Loucy (cell line): ENCODE data around the gene GRIN2A.

Experiments
- H2AFZ ChIP-seq: fragments of 200-600 bp; sonication (generic); 2 replicates; pipeline ENCODE4 v1.6.0; 2016; ENCODE audit warnings: antibody characterized with exemption, mild to moderate bottlenecking, low read length, moderate library complexity
- H3F3A ChIP-seq: fragments of 200-600 bp; 2 replicates; pipeline ENCODE4 v1.6.0; 2016; ENCODE audit warnings: antibody characterized with exemption, low read depth, mild to moderate bottlenecking
- H3K27me3 ChIP-seq: fragments of 200-600 bp; sonication (generic); 2 replicates; pipeline ENCODE4 v1.6.1; 2014; ENCODE audit warnings: low read length, mild to moderate bottlenecking; ENCODE audit not compliant: insufficient read depth, poor library complexity, severe bottlenecking
- H3K36me3 ChIP-seq: fragments of 200-600 bp; sonication (generic); 2 replicates; pipeline ENCODE4 v1.6.1; 2016; ENCODE audit warnings: low read length; ENCODE audit not compliant: insufficient read depth
- H3K4me1 ChIP-seq: fragments of 200-600 bp; sonication (generic); 2 replicates; pipeline ENCODE4 v1.5.1; 2014; ENCODE audit warnings: low read length, mild to moderate bottlenecking; ENCODE audit not compliant: insufficient read depth, poor library complexity, severe bottlenecking
- H3K4me2 ChIP-seq: fragments of 200-600 bp; sonication (generic); 2 replicates; pipeline ENCODE4 v1.6.0; 2014; ENCODE audit warnings: antibody characterized with exemption, low read length, low read depth, mild to moderate bottlenecking; ENCODE audit not compliant: poor library complexity, severe bottlenecking
- H3K4me3 ChIP-seq: fragments of 200-600 bp; sonication (generic); 2 replicates; pipeline ENCODE4 v1.5.1; 2014; ENCODE audit warnings: low read length, mild to moderate bottlenecking, mixed read lengths; ENCODE audit not compliant: poor library complexity, severe bottlenecking
- H3K79me2 ChIP-seq: fragments of 200-600 bp; sonication (generic); 2 replicates; pipeline ENCODE4 v1.6.1; 2014; ENCODE audit warnings: low read length; ENCODE audit not compliant: insufficient read depth
- H3K9ac ChIP-seq: fragments of 200-600 bp; sonication (generic); 2 replicates; pipeline ENCODE4 v1.6.0; 2014; ENCODE audit warnings: mild to moderate bottlenecking, low read depth, low read length, moderate library complexity; ENCODE audit not compliant: poor library complexity, severe bottlenecking
- H3K9me2 ChIP-seq: fragments of 200-600 bp; sonication (generic); replicated peaks from 2 replicates; pipeline ENCODE4 v1.6.1; 2016; ENCODE audit warnings: low read depth, low read length, mixed read lengths
- H3K9me3 ChIP-seq: fragments of 200-600 bp; sonication (generic); 2 replicates; pipeline ENCODE4 v1.6.1; 2014; ENCODE audit warnings: mild to moderate bottlenecking, antibody characterized with exemption, low read length, low read depth; ENCODE audit not compliant: insufficient read depth
- H4K20me1 ChIP-seq: fragments of 200-600 bp; sonication (generic); 2 replicates; pipeline ENCODE4 v1.6.0; 2014; ENCODE audit warnings: antibody characterized with exemption, low read length, mild to moderate bottlenecking; ENCODE audit not compliant: insufficient read depth, poor library complexity, severe bottlenecking
- EZH2phosphoT487 ChIP-seq: fragments of 200-600 bp; IDR thresholded peaks from 2 replicates; pipeline ENCODE4 v1.6.1; 2018; ENCODE audit warnings: antibody characterized with exemption, mild to moderate bottlenecking, moderate library complexity, borderline replicate concordance
- TF ChIP-seq, protein P1 (sequence below): fragments of 200-600 bp; sonication (generic); conservative IDR thresholded peaks from 2 replicates; pipeline ENCODE4 v1.5.1; 2014; ENCODE audit warnings: mild to moderate bottlenecking, antibody characterized with exemption, low read length

The GRIN2A gene

DNA sequence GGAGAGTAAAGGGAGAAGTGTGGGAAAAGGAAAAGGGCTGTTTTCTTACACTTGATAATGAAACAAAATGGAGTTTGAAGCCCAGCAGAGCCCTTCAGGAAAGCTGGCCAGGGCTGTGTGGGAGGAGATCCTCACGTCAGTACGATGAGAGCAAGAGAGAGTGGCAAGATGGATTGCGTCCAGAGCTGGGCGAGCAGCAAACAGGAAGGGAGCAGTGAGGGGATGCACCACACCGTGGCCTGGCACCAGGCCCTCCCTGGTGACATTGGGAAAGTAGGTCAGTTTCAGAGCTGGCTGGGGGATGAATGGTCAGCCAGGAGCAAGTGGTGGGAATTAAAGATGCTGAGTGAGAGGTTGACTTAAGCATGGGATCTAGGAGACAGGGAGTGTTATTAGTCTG, 273.6 kb downstream of the GRIN2A start:
- Histone ChIP-seq H2AFZ (no peak overlapping the region), H3K4me1 (no peaks in the 10 kb centered on the region), H3F3A (no peaks in the 10 kb centered on the region), H3K27me3 (no peaks in the 10 kb centered on the region), H4K20me1 (no peaks in the 10 kb centered on the region), H3K4me2 (no peak overlapping the region), H3K4me3 (no peak overlapping the region), H3K9me3 (no peaks in the 10 kb centered on the region), H3K79me2 (no peaks in the 10 kb centered on the region), H3K36me3 (no peaks in the 10 kb centered on the region), H3K9ac (no peak overlapping the region), H3K9me2 (no peaks in the 10 kb centered on the region)
- TF ChIP-seq, protein P1, sequence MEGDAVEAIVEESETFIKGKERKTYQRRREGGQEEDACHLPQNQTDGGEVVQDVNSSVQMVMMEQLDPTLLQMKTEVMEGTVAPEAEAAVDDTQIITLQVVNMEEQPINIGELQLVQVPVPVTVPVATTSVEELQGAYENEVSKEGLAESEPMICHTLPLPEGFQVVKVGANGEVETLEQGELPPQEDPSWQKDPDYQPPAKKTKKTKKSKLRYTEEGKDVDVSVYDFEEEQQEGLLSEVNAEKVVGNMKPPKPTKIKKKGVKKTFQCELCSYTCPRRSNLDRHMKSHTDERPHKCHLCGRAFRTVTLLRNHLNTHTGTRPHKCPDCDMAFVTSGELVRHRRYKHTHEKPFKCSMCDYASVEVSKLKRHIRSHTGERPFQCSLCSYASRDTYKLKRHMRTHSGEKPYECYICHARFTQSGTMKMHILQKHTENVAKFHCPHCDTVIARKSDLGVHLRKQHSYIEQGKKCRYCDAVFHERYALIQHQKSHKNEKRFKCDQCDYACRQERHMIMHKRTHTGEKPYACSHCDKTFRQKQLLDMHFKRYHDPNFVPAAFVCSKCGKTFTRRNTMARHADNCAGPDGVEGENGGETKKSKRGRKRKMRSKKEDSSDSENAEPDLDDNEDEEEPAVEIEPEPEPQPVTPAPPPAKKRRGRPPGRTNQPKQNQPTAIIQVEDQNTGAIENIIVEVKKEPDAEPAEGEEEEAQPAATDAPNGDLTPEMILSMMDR, result no peak
- TF ChIP-seq EZH2phosphoT487, result no peak

- Histone ChIP-seq H3K27me3 (no peaks in the 10 kb centered on the region), H3K9me2 (no peaks in the 10 kb centered on the region), H3K36me3 (no peaks in the 10 kb centered on the region), H3K79me2 (no peaks in the 10 kb centered on the region), H3K4me3 (no peak overlapping the region), H3F3A (no peaks in the 10 kb centered on the region), H3K9ac (no peak overlapping the region), H4K20me1 (no peaks in the 10 kb centered on the region), H3K9me3 (no peaks in the 10 kb centered on the region), H3K4me1 (no peaks in the 10 kb centered on the region), H3K4me2 (no peak overlapping the region), H2AFZ (no peak overlapping the region)
- TF ChIP-seq, protein P1, result no peak
These were observed 274.5 kb downstream of the GRIN2A start for GRCh38 chr16:9907752-9908151.

DNA sequence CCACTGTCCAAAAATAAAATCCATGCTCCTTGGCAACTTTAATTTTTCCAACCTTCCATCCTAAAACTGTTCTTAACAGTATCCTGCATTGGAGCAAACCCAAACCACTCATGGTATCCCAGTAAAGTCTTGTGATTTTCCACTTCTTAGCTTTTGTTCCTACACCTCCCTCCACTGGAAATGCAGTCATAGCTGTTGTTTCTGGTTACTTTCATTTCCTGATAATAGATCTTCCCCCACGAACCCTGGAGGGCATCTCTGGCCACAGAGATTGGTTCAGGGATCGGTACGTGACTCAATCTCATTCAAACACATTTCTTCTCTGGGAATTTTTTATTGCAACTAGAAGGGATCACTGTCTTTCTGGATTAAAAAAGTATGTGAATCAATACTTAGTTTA, 276.0 kb downstream of the GRIN2A start:
- no peaks in the 10 kb centered on the region for H3F3A ChIP-seq
- TF ChIP-seq EZH2phosphoT487, result no peak
- TF ChIP-seq, protein P1, result no peak
- H3K4me3 ChIP-seq, result no peak overlapping the region
- H3K4me2 ChIP-seq, result no peak overlapping the region
- no peaks in the 10 kb centered on the region for H3K27me3 ChIP-seq
- H4K20me1 ChIP-seq, result no peaks in the 10 kb centered on the region
- no peaks in the 10 kb centered on the region for H3K79me2 ChIP-seq
- H3K9me2 ChIP-seq, result no peaks in the 10 kb centered on the region
- H3K9ac ChIP-seq, result no peak overlapping the region
- no peaks in the 10 kb centered on the region for H3K4me1 ChIP-seq
- H3K9me3 ChIP-seq, result no peaks in the 10 kb centered on the region
- H2AFZ ChIP-seq, result no peak overlapping the region
- H3K36me3 ChIP-seq, result no peaks in the 10 kb centered on the region
